HG03565 (cell line): ENCODE measurements around the gene LRRC4C.
A peak's percentile ranks its signal among the peaks of the same experiment; 100 is the strongest.

Source experiments
- ATAC-seq: cut with Tn5 transposase; IDR thresholded peaks from one replicate; pipeline ENCODE4 v1.9.1; 2021; ENCODE audit warnings: mild to moderate bottlenecking, moderate library complexity; ENCODE audit not compliant: unreplicated experiment

LRRC4C gene

GRCh38 chr11:41459465-41460401 lies at the start of gene LRRC4C:
Gene LRRC4C (minus strand): TSS chr11:41459652.
- no peak for ATAC-seq

GRCh38 chr11:41508121-41508520 lies 48.7 kb upstream of the LRRC4C start:
- ATAC-seq = no peak

GRCh38 chr11:41499429-41499828 lies 40.0 kb upstream of the LRRC4C start:
- no peak for ATAC-seq

GRCh38 chr11:41498726-41499125 lies 39.3 kb upstream of the LRRC4C start:
- ATAC-seq = no peak

- ATAC-seq = no peak
These were observed 38.5 kb upstream of the LRRC4C start for GRCh38 chr11:41497974-41498373.

GRCh38 chr11:41494716-41495115 lies 35.3 kb upstream of the LRRC4C start:
- ATAC-seq = no peak

- ATAC-seq = no peak
These were observed 27.0 kb upstream of the LRRC4C start for GRCh38 chr11:41486424-41486823.

GRCh38 chr11:41483956-41484355 lies 24.5 kb upstream of the LRRC4C start:
- ATAC-seq = no peak

GRCh38 chr11:41479179-41479578 lies 19.7 kb upstream of the LRRC4C start:
- no peak for ATAC-seq

GRCh38 chr11:41461057-41461681 lies 1.7 kb upstream of the LRRC4C start:
- ATAC-seq = peak; percentile 45

GRCh38 chr11:41458641-41459040 lies 811 bp downstream of the LRRC4C start:
- no peak for ATAC-seq

GRCh38 chr11:41458154-41458553 lies 1.3 kb downstream of the LRRC4C start:
- no peak for ATAC-seq

GRCh38 chr11:41457216-41458014 lies 2.0 kb downstream of the LRRC4C start:
- ATAC-seq = no peak

- no peak for ATAC-seq
These were observed 3.2 kb downstream of the LRRC4C start for GRCh38 chr11:41456269-41456668.

GRCh38 chr11:41451011-41451410 lies 8.4 kb downstream of the LRRC4C start:
- ATAC-seq = no peak

GRCh38 chr11:41449483-41450050 lies 9.9 kb downstream of the LRRC4C start:
- no peak for ATAC-seq

- no peak for ATAC-seq
These were observed 12.9 kb downstream of the LRRC4C start for GRCh38 chr11:41446566-41446965.

GRCh38 chr11:41446107-41446506 lies 13.3 kb downstream of the LRRC4C start:
- ATAC-seq = no peak

GRCh38 chr11:41437006-41437490 lies 22.4 kb downstream of the LRRC4C start:
- ATAC-seq = no peak

GRCh38 chr11:41435531-41435930 lies 23.9 kb downstream of the LRRC4C start:
- ATAC-seq = no peak

- no peak for ATAC-seq
These were observed 27.7 kb downstream of the LRRC4C start for GRCh38 chr11:41431784-41432183.
